Measurements from ENCODE around the gene CD160. TPM values are rescaled to one million over a fixed set of nuclear protein-coding genes. Genes with fewer than 3 reads are reported as not detected.

CD160 gene
- total RNA-seq, 2 donors from 2014 or later, result 0.29 TPM; not detected in 1

DNA sequence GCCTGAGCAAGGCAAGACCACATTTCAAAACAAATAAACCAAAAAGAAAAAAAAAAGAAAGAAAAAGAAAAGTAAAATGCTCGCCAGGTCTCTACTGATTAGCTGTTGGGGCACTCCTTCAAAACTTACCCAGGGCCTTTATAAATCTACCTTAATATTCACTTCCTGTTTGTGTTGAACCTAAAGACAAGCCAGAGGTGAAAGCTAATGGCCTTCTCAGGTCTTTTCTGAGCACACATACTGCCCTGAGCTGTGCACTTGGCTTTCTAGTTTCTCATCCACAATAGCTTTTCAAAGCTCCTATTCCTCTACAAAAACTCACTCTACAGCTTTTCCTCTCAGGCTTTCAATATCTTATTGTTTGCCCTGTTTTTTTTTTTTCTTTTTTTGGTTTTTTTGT is 54.1 kb downstream of the CD160 start:
- Mint-ChIP-seq H3K27ac (peak overlapping the region; percentile 43), H3K36me3 (ENCODE audit: insufficient read depth in 2 of 2) (peaks cover 0 to 4% of the 10 kb centered on the region in 2 donors), H3K9me3 (no peaks in the 10 kb centered on the region), H3K27me3 (ENCODE audit: low read depth) (no peaks in the 10 kb centered on the region), H3K4me1 (ENCODE audit: low read depth) (peaks cover 4% of the 10 kb centered on the region), H3K4me3 (no peak overlapping the region)
- no peak for ATAC-seq (replicated peaks in 1 of 2)
- no peak for DNase-seq

DNA sequence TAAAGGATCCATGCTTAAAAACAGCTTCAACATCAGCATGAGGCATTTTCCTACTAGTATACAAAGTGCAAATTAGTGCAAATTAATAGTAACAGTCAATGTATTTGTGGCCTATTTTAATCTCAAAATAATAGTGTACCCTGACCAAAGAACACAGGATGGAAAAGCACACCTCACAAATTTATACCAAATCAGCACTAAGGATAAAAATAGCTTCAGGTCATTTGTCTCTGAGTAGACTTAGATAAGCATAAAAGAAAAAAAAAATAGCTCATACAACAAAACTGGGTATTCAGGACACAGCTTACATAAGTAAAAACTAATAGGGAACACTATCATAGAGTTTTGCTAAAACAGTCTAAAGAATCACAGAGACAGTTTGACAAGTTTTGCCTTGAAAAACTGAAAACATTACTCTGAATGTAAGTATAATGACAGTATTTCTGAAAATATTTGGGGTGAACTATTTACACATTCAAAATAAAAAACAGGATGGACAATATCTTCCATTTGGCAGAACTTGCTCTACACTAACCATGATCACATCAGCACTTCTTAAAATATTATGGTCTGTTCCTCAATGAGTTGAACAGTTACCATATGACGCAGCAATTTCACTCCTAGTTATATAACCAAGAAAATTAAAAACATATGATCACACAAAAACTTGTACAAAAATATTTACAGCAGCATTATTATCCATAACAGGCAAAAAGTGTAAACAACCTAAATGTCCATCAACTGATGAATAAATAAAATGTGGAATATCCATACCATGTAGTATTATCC is 58.3 kb downstream of the CD160 start:
- Mint-ChIP-seq H3K27me3 (ENCODE audit: low read depth) (no peaks in the 10 kb centered on the region), H3K4me1 (ENCODE audit: low read depth) (peaks cover 10% of the 10 kb centered on the region), H3K36me3 (ENCODE audit: insufficient read depth in 2 of 2) (peaks cover 4% of the 10 kb centered on the region in 2 donors), H3K27ac (peak overlapping the region; percentile 40), H3K9me3 (no peaks in the 10 kb centered on the region), H3K4me3 (no peak overlapping the region)
- no peak for DNase-seq
- ATAC-seq (replicated peaks in 1 of 2), result no peak

DNA sequence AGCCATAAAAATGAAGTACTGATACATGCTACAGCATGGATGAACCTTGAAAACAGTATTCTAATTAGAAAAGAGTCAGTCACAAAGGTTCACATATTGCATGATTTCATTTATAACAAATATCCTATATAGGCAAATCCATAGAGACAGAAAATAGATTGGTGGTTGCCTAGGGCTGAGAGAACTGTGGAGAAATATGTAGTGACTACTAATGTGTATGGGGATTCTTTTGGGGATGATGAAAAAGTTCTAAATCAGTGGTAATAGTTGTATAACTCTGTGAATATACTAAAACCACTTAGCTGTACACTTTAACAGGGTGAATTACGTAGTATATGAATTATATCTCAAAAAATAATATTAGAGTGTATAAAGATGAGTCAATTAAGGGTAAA is 58.8 kb downstream of the CD160 start:
- peak overlapping the region; percentile 40 for H3K27ac Mint-ChIP-seq
- no peaks in the 10 kb centered on the region for H3K27me3 Mint-ChIP-seq (ENCODE audit: low read depth)
- H3K4me1 Mint-ChIP-seq (ENCODE audit: low read depth), result peaks cover 13% of the 10 kb centered on the region
- peaks cover 4 to 5% of the 10 kb centered on the region in 2 donors for H3K36me3 Mint-ChIP-seq (ENCODE audit: insufficient read depth in 2 of 2)
- DNase-seq (no peak), ATAC-seq (replicated peaks in 1 of 2) (no peak)
- no peaks in the 10 kb centered on the region for H3K9me3 Mint-ChIP-seq
- no peak overlapping the region for H3K4me3 Mint-ChIP-seq

DNA sequence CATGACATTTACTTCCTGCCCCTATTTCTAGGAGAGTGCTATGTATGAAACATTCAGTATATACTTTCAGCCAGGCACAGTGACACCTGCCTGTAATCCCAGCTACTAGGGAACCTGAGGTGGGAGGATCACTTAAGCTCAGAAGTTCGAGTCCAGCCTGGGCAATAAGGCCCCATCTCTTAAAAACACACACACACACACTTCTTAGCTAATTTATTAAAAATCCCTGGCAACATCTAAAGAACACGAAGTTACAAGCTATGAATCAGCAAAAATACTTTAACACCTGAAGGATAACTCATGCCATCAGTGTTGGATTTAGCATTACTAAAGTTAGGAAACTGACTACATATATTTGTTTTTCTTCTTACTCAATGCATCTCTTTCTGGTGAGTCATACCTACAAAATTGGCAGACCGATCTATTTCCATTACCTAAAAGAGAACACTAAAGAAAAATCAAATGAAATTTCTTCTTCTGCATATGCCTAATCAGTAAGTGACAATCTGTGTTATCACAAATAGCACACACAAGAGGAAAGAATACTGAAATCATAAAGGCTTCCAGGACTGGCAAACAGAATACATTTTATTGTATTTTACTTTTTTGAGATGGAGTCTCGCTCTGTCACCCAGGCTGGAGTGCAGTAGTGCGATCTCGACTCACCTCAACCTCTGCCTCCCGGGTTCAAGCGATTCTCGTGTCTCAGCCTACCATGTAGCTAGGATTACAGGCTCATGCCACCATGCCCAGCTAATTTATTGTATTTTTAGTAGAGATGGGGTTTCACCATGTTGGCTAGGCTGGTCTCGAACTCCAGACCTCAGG is 63.2 kb downstream of the CD160 start:
- no peak for DNase-seq
- Mint-ChIP-seq H3K4me3 (no peak overlapping the region), H3K9me3 (no peaks in the 10 kb centered on the region), H3K4me1 (ENCODE audit: low read depth) (peaks cover 37% of the 10 kb centered on the region), H3K27ac (peak overlapping the region; percentile 64), H3K36me3 (ENCODE audit: insufficient read depth in 2 of 2) (peaks cover 0 to 9% of the 10 kb centered on the region in 2 donors), H3K27me3 (ENCODE audit: low read depth) (no peaks in the 10 kb centered on the region)
- peak; percentile 65 to 75 for ATAC-seq (replicated peaks in 1 of 2)

- ATAC-seq (replicated peaks in 1 of 2), result no peak
- no peak overlapping the region for H3K4me3 Mint-ChIP-seq
- H3K4me1 Mint-ChIP-seq (ENCODE audit: low read depth), result peaks cover 37% of the 10 kb centered on the region
- H3K9me3 Mint-ChIP-seq, result no peaks in the 10 kb centered on the region
- no peaks in the 10 kb centered on the region for H3K27me3 Mint-ChIP-seq (ENCODE audit: low read depth)
- H3K36me3 Mint-ChIP-seq (ENCODE audit: insufficient read depth in 2 of 2), result peaks cover 0 to 13% of the 10 kb centered on the region in 2 donors
- H3K27ac Mint-ChIP-seq, result no peak overlapping the region
- no peak for DNase-seq
These were observed 65.1 kb downstream of the CD160 start for GRCh38 chr1:145784409-145784808.

- no peaks in the 10 kb centered on the region for H3K27me3 Mint-ChIP-seq (ENCODE audit: low read depth)
- ATAC-seq (replicated peaks in 1 of 2) (no peak), DNase-seq (no peak)
- H3K36me3 Mint-ChIP-seq (ENCODE audit: insufficient read depth in 2 of 2), result peaks cover 0 to 13% of the 10 kb centered on the region in 2 donors
- H3K27ac Mint-ChIP-seq, result no peak overlapping the region
- H3K4me1 Mint-ChIP-seq (ENCODE audit: low read depth), result peaks cover 37% of the 10 kb centered on the region
- H3K9me3 Mint-ChIP-seq, result no peaks in the 10 kb centered on the region
- peak overlapping the region in 1 of 2 donors; percentile 51 for H3K4me3 Mint-ChIP-seq
These were observed 66.2 kb downstream of the CD160 start for GRCh38 chr1:145785547-145785946.

GRCh38 chr1:145786271-145786670 is 67.0 kb downstream of the CD160 start:
- Mint-ChIP-seq H3K27ac (peak overlapping the region; percentile 36), H3K9me3 (no peaks in the 10 kb centered on the region), H3K36me3 (ENCODE audit: insufficient read depth in 2 of 2) (peaks cover 0 to 11% of the 10 kb centered on the region in 2 donors), H3K4me3 (peak overlapping the region; percentile 2 to 51), H3K27me3 (ENCODE audit: low read depth) (no peaks in the 10 kb centered on the region), H3K4me1 (ENCODE audit: low read depth) (peaks cover 37% of the 10 kb centered on the region)
- DNase-seq, result no peak
- peak; percentile 69 to 75 for ATAC-seq (replicated peaks in 1 of 2)

DNA sequence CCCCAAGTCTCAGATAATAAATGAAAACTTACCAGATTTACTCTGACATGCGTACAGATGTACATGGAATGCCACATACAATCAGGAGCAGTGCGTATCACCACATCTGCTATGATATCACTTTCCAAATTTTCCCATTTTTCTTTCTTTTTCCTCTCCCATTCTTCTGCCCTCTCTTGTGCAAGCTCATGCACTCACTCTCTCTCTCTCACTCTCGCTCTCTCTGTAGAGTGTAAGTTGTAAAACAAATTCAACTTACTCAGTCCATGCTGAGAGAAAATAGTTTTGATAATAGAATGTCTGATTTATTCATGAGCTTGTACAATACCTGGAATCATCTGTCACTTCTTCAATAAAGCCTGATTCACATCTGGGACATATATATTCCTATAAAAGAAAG is 69.3 kb downstream of the CD160 start:
- Mint-ChIP-seq H3K9me3 (no peaks in the 10 kb centered on the region), H3K27me3 (ENCODE audit: low read depth) (no peaks in the 10 kb centered on the region), H3K4me3 (no peak overlapping the region), H3K27ac (no peak overlapping the region), H3K36me3 (ENCODE audit: insufficient read depth in 2 of 2) (peaks cover 0 to 8% of the 10 kb centered on the region in 2 donors), H3K4me1 (ENCODE audit: low read depth) (peaks cover 43% of the 10 kb centered on the region)
- ATAC-seq (replicated peaks in 1 of 2) (no peak), DNase-seq (no peak)

Other genes starting within 250 kb of the CD160 start
- 10 to 100 TPM; 27.8 to 28.2 TPM for gene GPR89A, start 111.5 kb upstream of the CD160 start, total RNA-seq
- under 1 TPM; 0.39 to 0.41 TPM for gene PDZK1, start 12.1 kb upstream of the CD160 start, total RNA-seq
- 10 to 100 TPM; 22.4 to 27.4 TPM for gene RNF115, start 104.6 kb downstream of the CD160 start, total RNA-seq
- gene POLR3C, start 104.7 kb downstream of the CD160 start, total RNA-seq, result 10 to 100 TPM; 57.3 to 70.3 TPM
- 10 to 100 TPM in 1 of 2 donors, 1 to 10 TPM in 1; 6.6 to 10.6 TPM for gene NUDT17, start 126.1 kb downstream of the CD160 start, total RNA-seq
- gene PIAS3, start 139.6 kb downstream of the CD160 start, total RNA-seq, result 10 to 100 TPM; 30.9 to 35.6 TPM
- under 1 TPM; 0.39 to 0.41 TPM for gene ANKRD35, start 166.4 kb downstream of the CD160 start, total RNA-seq
- 1 to 10 TPM; 1.7 to 3.5 TPM for gene ITGA10, start 190.6 kb downstream of the CD160 start, total RNA-seq
- gene PEX11B, start 199.2 kb downstream of the CD160 start, total RNA-seq, result 10 to 100 TPM; 39.8 to 44.0 TPM
- gene RBM8A, start 208.0 kb downstream of the CD160 start, total RNA-seq, result 100 to 1,000 TPM; 238 to 244 TPM
- gene LIX1L, start 238.5 kb downstream of the CD160 start, total RNA-seq, result 10 to 100 TPM; 36.9 to 39.5 TPM
- 1 to 10 TPM; 2.6 to 3.6 TPM for gene ANKRD34A, start 245.1 kb downstream of the CD160 start, total RNA-seq
- gene POLR3GL, start 245.2 kb downstream of the CD160 start, total RNA-seq, result 10 to 100 TPM; 32.5 to 36.1 TPM

Data from activated T-cell treated with anti-CD3 and anti-CD28 coated beads, Interleukin-2, amount 50 U/mL, for 72 hours (primary cell).